GM18870 (cell line): Measurements from ENCODE around the gene STPG3.
"Not testable (repeated sequence)": the region's sequence is repeated elsewhere in the genome, so short reads cannot be mapped to it uniquely, and the experiment has no call there.

Experiments used
- ATAC-seq: cut with Tn5 transposase; IDR thresholded peaks from one replicate; pipeline ENCODE4 v1.9.1; 2021; ENCODE audit warnings: moderate library complexity; ENCODE audit not compliant: unreplicated experiment

STPG3 gene

GRCh38 chr9:137232510-137232909 lies 18.6 kb upstream of the STPG3 start:
- ATAC-seq = no peak

DNA sequence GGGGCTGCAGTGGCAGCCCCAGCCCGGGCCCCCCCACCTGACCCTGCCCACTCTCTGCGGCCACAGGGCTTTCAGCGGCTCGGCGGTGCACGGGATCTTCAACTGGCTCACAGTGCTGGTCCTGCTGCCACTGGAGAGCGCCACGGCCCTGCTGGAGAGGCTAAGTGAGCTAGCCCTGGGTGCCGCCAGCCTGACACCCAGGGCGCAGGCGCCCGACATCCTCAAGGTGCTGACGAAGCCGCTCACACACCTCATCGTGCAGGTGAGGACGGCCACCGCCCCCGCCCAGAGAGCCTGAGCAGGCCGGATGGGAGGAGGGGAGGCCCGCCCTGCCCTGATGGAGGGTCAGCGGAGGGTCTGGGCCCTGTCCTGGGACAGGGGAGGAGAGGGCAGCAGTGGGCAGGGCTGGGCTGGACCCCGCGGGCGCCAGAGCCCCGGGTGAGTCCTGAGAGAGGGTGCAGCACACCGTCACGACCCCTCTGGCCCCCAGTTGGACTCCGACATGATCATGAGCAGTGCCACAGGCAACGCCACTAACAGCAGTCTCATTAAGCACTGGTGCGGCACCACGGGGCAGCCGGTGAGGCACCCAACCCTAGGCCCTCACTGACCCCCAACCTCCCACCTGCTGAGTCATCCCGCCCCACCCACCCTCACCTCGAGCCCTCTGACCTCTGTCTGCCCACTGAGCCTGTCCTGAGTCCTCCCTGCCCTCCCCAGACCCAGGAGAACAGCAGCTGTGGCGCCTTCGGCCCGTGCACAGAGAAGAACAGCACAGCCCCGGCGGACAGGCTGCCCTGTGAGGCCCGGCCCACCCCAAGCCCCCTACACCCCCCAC lies 17.7 kb upstream of the STPG3 start:
- no peak for ATAC-seq

DNA sequence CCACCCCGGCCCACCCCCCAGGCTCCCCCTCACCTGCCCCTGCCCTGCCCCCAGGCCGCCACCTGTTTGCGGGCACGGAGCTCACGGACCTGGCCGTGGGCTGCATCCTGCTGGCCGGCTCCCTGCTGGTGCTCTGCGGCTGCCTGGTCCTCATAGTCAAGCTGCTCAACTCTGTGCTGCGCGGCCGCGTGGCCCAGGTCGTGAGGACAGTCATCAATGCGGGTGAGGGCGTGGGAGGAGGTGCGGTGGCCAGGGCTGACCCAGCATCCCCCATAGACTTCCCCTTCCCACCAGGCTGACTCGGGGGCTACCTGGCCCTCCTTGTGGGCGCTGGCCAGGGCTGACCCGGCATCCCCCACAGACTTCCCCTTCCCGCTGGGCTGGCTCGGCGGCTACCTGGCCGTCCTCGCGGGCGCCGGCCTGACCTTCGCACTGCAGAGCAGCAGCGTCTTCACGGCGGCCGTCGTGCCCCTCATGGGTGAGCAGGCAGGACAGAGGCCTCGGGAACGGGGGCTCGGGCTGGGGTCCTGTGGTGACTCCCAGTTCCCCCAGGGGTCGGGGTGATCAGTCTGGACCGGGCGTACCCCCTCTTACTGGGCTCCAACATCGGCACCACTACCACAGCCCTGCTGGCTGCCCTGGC lies 16.9 kb upstream of the STPG3 start:
- no peak for ATAC-seq

GRCh38 chr9:137234758-137235423 lies 16.2 kb upstream of the STPG3 start:
- ATAC-seq = no peak

GRCh38 chr9:137235424-137236237 lies 15.5 kb upstream of the STPG3 start:
- no peak for ATAC-seq

- ATAC-seq = no peak
Measured at GRCh38 chr9:137236238-137236935, 14.7 kb upstream of the STPG3 start.

- no peak for ATAC-seq
Measured at GRCh38 chr9:137236936-137237421, 14.1 kb upstream of the STPG3 start.

DNA sequence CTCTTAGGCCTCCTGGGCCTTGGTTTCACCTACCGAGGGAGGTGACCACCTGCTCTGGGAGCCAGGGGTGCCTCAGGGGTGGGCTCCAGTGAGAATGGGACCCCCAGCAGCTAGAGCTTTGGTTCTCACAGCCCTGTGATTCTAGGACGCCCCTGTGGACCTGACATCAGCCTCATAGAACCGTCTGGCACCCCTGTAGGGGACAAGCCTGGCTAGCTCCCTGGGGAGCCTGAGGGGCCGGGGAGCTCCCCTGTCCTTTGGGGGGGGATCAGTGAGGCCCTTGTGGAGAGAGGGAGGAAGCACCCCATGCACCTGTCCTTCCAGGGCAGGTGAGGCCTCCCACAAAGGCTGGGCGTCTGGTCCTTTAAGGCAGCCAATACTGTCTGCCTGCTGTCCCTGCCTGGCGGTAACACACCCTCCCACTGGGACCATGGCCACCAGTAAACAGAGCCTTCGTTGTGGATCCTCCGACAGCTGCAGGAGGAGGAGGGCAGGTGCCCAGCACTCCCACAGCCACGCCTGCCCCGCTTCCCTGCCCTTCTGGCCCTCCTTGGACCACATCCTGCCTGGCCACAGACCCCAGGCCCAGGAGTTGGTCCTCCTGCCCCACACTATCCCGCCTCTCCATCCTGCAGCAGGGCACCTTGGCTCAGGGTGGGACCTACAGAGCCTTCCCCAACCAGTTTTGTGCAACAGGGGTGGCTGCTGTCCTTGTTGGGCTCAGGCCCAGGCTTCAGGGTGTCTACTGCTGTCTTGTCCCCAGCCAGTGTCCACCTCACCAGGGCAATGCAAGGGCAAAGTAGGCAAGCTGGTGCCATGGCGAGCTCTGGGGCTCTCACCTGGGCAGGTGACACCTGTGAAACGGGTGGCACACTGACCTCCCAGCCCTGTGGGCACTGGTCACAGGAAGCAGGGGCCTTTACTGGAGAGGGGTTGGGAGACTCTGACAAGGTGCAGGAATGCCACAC lies 13.0 kb upstream of the STPG3 start:
- no peak for ATAC-seq

- ATAC-seq = not testable (repeated sequence)
Measured at GRCh38 chr9:137239541-137240200, 11.4 kb upstream of the STPG3 start.

DNA sequence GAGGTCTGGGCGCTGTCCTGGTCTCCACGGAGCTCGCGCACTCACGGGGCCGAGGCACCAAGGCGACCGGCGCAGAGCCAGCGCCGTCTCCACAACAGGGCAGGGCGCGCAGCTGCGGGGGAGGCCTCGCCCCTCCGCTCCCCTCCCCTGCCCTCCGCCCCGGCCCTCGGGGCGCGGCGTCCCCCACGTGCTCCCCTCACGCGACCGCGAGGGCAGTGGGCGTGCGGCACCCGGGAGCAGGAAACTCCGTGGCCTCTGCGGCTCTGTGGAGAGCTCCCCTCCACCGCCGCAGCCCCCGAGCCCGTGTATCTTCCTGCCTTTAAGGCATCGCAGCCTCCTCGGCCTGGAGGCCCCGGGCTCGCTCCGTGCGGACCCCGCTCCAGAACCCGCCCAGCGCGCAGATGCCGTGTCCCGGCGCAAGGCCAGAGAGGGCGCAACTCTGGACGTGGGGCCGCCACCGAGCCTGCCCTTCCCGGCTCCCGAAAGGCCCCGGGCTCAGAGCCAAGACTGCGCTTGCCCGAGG lies 10.7 kb upstream of the STPG3 start:
- peak; percentile 2 for ATAC-seq

DNA sequence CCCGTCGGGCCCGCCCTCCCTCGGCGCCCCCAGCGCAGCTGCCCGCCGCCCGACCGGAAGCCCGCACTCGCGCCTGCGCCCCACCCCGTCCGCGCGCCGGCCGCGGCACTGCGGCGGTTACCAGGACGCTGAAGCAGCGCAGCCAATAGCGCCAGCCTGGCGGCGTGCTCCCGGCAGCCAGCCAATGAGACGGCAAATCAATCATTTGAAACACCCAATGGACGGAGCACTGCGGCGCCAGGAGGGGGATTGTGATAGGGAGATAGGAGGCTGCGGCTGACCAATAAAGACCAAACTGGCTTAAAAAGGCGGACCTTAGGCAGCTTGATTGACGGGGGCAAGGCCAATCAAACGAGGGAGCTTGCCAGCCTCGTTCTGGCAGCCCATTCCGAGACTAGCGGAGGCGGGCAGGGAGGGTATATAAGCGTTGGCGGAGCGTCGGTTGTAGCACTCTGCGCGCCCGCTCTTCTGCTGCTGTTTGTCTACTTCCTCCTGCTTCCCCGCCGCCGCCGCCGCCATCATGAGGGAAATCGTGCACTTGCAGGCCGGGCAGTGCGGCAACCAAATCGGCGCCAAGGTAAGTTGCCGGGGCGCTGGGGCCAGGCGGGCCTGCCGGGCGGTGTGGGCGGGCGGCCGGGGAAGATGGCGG lies 10.1 kb upstream of the STPG3 start, which contains the start of gene TUBB4B:
Gene TUBB4B (plus strand): TSS at position 447 of the 649 bp plus-strand sequence. CDS start 74 bp downstream, at position 521.
- ATAC-seq = peak; percentile 89

GRCh38 chr9:137241490-137242268 lies 9.4 kb upstream of the STPG3 start:
- ATAC-seq = no peak

DNA sequence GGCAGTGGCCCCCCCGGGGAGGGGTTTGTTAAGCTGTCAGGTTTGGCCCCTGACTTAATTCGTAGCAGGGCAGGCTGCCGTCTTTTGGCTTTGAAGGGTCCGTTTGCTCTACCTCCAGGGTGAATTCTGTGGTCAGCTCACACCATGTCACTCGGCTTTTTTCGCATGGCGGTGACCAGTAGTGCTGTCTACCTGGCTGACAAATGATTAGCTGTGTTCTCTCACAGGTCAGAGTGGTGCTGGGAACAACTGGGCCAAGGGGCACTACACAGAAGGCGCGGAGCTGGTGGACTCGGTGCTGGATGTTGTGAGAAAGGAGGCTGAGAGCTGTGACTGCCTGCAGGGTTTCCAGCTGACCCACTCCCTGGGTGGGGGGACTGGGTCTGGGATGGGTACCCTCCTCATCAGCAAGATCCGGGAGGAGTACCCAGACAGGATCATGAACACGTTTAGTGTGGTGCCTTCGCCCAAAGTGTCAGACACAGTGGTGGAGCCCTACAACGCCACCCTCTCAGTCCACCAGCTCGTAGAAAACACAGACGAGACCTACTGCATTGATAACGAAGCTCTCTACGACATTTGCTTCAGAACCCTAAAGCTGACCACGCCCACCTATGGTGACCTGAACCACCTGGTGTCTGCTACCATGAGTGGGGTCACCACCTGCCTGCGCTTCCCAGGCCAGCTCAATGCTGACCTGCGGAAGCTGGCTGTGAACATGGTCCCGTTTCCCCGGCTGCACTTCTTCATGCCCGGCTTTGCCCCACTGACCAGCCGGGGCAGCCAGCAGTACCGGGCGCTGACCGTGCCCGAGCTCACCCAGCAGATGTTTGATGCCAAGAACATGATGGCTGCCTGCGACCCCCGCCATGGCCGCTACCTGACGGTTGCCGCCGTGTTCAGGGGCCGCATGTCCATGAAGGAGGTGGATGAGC lies 8.6 kb upstream of the STPG3 start:
- no peak for ATAC-seq

- not testable (repeated sequence) for ATAC-seq
Measured at GRCh38 chr9:137243266-137243625, 7.8 kb upstream of the STPG3 start.

- ATAC-seq = no peak
Measured at GRCh38 chr9:137243626-137244485, 7.2 kb upstream of the STPG3 start.
